H1 (cell line): ENCODE measurements around the gene PPP2R3C. TPM values are rescaled to one million over a fixed set of nuclear protein-coding genes. Genes with fewer than 3 reads are reported as not detected.

Experiments
- EGR1 ChIP-seq: IDR thresholded peaks from 2 replicates; pipeline ENCODE4 v1.6.1; 2011; ENCODE audit warnings: low read depth, low read length, borderline replicate concordance
- FOSL1 ChIP-seq: IDR thresholded peaks from 2 replicates; pipeline ENCODE4 v1.6.1; 2011; ENCODE audit warnings: mild to moderate bottlenecking, low read depth, low read length, moderate library complexity; ENCODE audit not compliant: insufficient read depth
- RXRA ChIP-seq: IDR thresholded peaks from 2 replicates; pipeline ENCODE4 v1.6.1; 2011; ENCODE audit warnings: low read depth, mild to moderate bottlenecking, low read length, moderate library complexity; ENCODE audit not compliant: insufficient read depth
- SAP30 ChIP-seq: fragments of 300-600 bp; sonication (generic); IDR thresholded peaks from 2 replicates; pipeline ENCODE4 v1.7.1; 2012; ENCODE audit warnings: low read length, moderate library complexity, mild to moderate bottlenecking, inconsistent platforms; ENCODE audit not compliant: insufficient read depth, insufficient replicate concordance
- TBP ChIP-seq: IDR thresholded peaks from 2 replicates; pipeline ENCODE4 v1.6.1; 2011; ENCODE audit warnings: low read depth, low read length, improper control_type of control experiment
- TEAD4 ChIP-seq: IDR thresholded peaks from 2 replicates; pipeline ENCODE4 v1.6.1; 2012; ENCODE audit warnings: low read depth, low read length, inconsistent platforms, mixed read lengths
- polyA plus RNA-seq, 7 experiments: library from polyadenylated mRNA; depleted of rRNA in 3 of 7; stranded (reverse) in 5 of 7; unstranded in 2 of 7; fragments of >200 nt in 5 of 7; fragments of 200-250 nt in 2 of 7; gene quantifications; 1 replicate in 5 of 7; 2 replicates in 1 of 7; 4 replicates in 1 of 7; pipeline versions ENCODE4 v1.2.1 to v1.2.3, GENCODE V29; 2011 to 2013; ENCODE audit warnings: missing spikeins in 2 of 7, mixed read lengths in 2 of 7
- total RNA-seq: library from RNA; stranded (reverse); fragmentation: NEBNext Ultra II Directional; extraction: Animal tissue kit (Norgen Biotek cat#: 25700); gene quantifications from 2 replicates; pipeline ENCODE4 v1.2.1, GENCODE V29; 2021

Gene PPP2R3C
- total and polyA plus RNA-seq, 2 of the 8 experiments (the other 6 are each of a cell fraction or from before 2014, with no cell fraction given), result 7.1 to 26.7 TPM

DNA sequence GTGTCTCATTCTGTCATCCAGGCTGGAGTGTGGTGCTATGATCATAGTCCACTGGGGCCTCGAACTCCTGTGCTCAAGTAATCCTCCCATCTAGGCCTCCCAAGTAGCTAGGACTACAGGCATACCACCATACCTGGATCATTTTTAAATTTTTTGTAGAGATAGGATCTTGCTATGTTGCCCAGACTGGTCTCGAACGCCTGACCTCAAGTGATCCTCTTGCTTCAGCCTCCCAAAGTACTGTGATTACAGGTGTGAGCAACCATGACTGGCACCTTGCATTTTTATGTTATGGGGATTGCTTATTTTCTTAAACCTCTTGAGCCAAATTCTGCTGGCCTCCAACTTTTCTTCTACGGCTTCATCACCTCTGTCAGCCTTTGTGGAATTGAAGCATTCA is 27.4 kb upstream of the PPP2R3C start (continued):
- TF ChIP-seq SAP30 (no peak), TBP (no peak), EGR1 (no peak), FOSL1 (no peak), RXRA (no peak), TEAD4 (no peak)
